Activated CD8-positive, alpha-beta memory T cell treated with anti-CD3 and anti-CD28 coated beads for 24 hours (primary cell): ENCODE data around the gene EPDR1.

Experiments used
- DNase-seq: peaks from one replicate; pipeline ENCODE4 v3.0.0-alpha.2; 2020

The EPDR1 gene

DNA sequence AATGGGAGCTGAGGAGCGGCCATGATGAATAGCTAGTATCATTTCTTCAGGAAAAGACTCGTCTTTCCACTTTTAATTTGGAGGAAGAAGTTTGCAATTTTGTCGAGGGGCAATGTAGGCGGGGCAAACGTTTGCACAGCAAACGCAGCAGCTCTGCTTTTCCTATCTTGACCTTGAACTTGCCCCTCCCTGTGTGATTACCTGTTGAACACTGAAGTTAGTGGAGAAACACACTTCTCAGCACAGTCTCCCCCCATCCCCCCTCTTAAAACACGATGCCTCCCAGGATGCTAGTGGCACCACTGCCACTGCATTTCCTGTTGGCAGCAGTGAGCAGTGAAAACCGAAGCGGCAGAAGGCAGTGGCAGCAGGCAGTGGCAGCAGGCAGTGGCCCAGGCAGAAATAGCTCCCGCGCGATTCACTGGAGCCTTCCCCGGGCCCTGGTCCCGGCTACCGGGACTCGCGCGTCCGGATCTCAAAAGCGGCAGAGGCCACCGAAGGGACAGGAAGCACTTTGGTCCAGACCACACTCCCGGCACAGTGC lies at the start of gene EPDR1:
Gene EPDR1, plus strand, starts transcription at position 336 of the 544 bp plus-strand sequence. CDS start 300 bp downstream, outside the sequence.
- DNase-seq = peak; percentile 65

DNA sequence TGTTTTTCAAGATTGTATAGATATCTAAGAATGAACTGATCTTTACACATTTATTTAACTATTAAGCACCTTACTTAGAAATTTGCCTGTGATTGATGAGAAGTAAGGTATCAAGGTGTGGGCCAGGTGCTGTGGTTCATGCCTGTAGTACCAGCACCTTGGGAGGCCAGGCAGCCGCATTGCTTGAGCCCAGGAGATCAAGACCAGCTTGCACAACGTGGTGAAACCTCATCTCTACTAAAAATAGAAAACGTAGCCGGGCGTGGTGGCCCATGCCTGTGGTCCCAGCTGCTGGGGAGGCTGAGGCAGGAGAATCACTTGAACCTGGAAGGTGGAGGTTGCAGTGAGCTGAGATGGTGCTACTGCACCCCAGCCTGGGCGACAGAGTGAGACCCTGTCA lies 38.4 kb upstream of the EPDR1 start:
- no peak for DNase-seq

DNA sequence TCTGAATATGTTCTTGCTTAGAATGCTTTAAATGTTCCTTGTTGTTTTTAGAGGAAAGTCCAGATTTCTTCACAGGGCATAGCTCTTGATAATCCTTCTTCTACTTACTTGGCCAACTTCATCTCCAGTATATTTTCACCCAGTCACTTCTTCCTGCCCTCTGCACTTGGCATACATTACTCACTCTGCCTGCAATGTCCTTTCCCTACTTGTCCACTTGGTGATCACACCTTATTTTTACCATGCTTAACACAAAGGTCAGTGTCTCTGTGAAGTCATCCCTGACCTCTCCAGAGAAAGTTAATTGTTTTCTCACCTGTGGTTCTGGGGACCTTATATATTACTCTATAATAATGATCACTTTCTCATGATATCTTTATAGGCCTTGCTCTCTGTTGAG lies 27.1 kb upstream of the EPDR1 start:
- no peak for DNase-seq

GRCh38 chr7:37894671-37895070 lies 25.8 kb upstream of the EPDR1 start:
- no peak for DNase-seq

GRCh38 chr7:37899712-37900247 lies 20.7 kb upstream of the EPDR1 start:
- no peak for DNase-seq

GRCh38 chr7:37901236-37901827 lies 19.1 kb upstream of the EPDR1 start:
- no peak for DNase-seq

DNA sequence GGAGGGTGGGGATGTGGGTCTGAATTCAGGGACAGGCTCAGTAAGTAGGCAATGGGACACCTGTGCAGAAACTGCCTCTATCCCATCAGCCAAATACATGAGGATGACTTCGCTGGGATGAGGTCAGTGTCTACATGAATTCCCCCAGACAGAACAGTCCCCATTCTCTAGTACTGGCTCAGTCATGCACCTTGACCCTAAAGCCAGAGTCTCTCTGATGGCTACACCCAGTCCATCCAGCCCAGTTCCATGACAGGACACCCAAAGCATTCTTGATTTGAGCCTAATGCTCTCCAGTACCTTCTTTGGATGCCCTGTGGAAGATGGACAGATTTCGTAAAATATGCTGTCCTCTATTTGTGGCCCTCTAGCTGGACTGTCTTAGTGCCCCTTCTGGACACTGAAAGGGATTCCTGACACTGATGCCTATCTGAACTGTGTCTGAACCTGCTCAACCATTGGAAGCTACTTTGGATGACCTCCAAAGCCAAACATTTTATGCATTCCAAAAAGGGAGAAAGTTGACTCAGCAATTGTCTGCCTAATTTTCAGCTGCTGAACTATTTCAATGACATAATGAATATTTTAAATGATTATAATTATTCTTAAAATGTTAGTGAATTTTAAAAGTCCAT lies 18.4 kb upstream of the EPDR1 start:
- DNase-seq = no peak

DNA sequence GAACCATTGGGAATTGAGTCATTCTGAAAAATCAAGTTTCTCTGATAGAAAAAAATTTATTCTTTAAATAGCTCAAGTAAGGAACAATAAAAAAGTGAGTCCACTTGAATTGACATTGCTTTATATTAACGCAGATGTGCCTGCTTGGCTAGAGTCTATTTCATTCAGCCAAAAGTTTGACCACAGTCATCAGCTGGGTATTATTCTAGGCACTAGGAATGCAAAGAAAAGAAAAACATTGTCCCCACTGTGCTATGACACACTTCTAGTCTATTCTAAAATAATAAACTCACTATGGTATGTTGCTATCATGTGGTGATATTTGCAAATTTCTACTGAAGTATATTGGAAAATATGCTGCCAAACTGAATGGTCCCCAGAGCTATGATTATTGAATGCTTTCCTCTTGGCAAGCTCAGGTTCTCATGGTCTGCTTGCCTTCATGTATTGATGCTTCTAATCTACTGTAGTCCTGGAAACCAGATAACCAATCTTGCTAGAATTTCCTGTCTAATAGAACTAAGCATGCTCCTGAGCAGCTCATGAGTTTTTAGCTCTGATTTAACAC lies 12.1 kb upstream of the EPDR1 start:
- no peak for DNase-seq

DNA sequence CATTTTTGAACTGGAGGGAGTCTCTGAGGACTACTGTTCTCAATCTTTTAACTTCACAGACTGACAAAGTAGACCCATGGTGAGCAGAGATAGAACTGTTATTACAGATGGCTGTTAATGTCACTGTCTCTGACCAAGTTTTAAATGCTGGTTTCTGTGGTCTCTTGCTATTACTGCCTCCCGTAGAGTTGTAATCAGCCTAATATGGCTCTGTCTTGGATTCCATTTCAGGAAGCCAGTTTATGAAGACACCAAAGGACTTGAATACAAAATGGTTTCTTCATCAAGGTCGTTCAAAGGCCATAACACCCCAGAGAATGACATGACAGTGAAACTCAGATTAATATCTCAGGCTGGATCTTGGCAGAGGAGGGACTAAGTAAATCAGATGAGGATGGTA lies 7.7 kb upstream of the EPDR1 start:
- DNase-seq = no peak

- no peak for DNase-seq
Observed at GRCh38 chr7:37915438-37915837, 5.0 kb upstream of the EPDR1 start.

GRCh38 chr7:37916017-37916672 lies 4.3 kb upstream of the EPDR1 start:
- DNase-seq = no peak

- no peak for DNase-seq
Observed at GRCh38 chr7:37916673-37917660, 3.5 kb upstream of the EPDR1 start, which contains the start of gene SFRP4. TSS of gene SFRP4 (minus strand) at chr7:37916817. CDS start at chr7:37916537, 280 bp downstream.

DNA sequence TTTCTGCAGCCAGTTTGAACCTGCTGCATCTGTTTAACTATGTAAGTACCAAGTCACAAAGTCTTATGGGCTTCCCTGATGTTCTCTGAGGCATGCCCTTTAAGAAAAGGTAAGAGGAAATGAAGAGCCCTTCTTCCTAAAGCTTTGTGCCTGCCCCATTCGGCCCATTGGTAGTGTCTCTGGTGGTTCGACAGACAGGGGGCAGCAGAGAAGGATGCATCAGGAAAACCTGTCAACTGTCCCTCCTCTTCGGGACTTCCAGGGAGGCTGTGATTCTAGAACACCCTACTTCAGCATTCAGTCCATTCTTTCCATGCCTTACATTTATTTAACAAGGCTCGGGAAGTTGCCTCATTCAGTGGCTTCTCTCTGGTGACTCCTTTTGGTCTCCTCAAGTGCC lies 1.9 kb upstream of the EPDR1 start:
- DNase-seq = no peak

- peak; percentile 65 for DNase-seq
Observed at GRCh38 chr7:37920849-37921805, 687 bp downstream of the EPDR1 start.

GRCh38 chr7:37921876-37922275 lies 1.4 kb downstream of the EPDR1 start:
- DNase-seq = no peak

- no peak for DNase-seq
Observed at GRCh38 chr7:37923996-37924395, 3.6 kb downstream of the EPDR1 start.

DNA sequence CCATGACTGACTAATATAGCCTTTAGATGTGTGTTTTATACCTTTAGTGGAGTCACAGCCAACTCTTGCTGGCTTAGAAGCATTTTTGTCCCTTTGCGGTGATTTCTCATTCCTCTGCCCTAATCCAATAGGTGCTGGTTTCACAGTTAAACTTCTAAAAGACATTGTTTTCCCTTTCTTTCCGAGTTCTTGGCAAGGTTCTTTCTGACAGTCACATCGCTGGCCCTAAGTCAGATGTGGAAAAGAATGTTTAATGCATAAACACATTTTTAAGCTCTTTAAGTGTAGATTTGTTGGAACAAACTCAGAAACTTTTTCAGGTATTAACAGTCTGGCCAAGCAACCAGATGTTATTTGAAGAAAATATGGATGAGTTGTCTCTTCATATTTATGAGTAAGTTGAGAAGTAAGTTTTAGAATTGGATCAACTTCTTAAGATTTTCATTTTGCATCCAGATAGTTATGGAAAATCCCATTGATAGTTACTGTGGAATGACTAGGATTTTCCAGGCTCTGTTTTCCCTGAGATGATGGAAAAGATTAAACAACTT lies 4.1 kb downstream of the EPDR1 start:
- no peak for DNase-seq

GRCh38 chr7:37925620-37926019 lies 5.2 kb downstream of the EPDR1 start:
- no peak for DNase-seq

DNA sequence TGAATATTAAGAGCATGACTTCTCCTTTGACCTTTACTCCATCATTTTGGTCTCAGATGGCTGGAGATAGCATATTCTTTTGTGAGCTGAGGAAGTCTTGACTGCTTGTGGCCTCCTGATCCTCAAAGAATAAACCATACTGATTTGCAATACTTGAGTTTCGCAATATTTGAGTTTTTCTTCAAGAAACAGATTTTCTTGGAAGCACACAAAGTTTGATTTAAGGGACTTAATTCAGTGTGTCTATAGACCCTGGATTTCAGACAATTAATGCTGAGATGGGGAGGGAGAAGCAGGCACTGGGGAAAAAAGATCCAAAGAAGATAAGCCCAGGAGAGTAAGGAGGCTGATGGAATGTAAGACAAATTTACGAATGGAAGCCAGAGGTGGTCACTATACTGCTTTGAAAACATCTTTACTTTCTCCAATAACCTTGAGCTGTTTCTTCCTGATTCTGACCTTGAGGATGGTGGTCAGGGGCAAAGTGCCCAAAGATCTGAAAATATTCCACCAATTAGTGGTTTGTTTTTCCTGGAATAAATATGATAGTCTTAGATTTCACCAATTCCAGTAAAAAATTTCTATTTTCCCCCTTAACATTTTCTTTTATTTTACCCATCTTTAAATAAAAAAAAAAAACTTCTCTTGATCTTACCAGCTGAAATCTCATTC lies 7.5 kb downstream of the EPDR1 start:
- DNase-seq = no peak

- no peak for DNase-seq
Observed at GRCh38 chr7:37928878-37929277, 8.4 kb downstream of the EPDR1 start.
